ENCODE measurements around the gene ZDHHC14. TPM values are rescaled to one million over a fixed set of nuclear protein-coding genes. Genes with fewer than 3 reads are reported as not detected.
"Not testable (repeated sequence)": the region's sequence is repeated elsewhere in the genome, so short reads cannot be mapped to it uniquely, and the experiment has no call there.

The ZDHHC14 gene
- total RNA-seq, 1 donor from 2014 or later = 6.5 TPM

- DNase-seq = no peak
Measured at GRCh38 chr6:157574851-157575424, 193.9 kb downstream of the ZDHHC14 start.

- no peak for DNase-seq
Measured at GRCh38 chr6:157575436-157576145, 194.6 kb downstream of the ZDHHC14 start.

GRCh38 chr6:157576991-157577390 is 196.0 kb downstream of the ZDHHC14 start:
- DNase-seq = not testable (repeated sequence)

- DNase-seq = not testable (repeated sequence)
Measured at GRCh38 chr6:157578527-157578926, 197.5 kb downstream of the ZDHHC14 start.

GRCh38 chr6:157579467-157580031 is 198.6 kb downstream of the ZDHHC14 start:
- no peak for DNase-seq

- DNase-seq = no peak
Measured at GRCh38 chr6:157584036-157584435, 203.0 kb downstream of the ZDHHC14 start.

GRCh38 chr6:157585274-157586087 is 204.5 kb downstream of the ZDHHC14 start:
- no peak for DNase-seq

GRCh38 chr6:157586088-157586414 is 205.1 kb downstream of the ZDHHC14 start:
- DNase-seq = no peak

- DNase-seq = no peak
Measured at GRCh38 chr6:157586476-157587126, 205.6 kb downstream of the ZDHHC14 start.

- no peak for DNase-seq
Measured at GRCh38 chr6:157587127-157587926, 206.3 kb downstream of the ZDHHC14 start.

- not testable (repeated sequence) for DNase-seq
Measured at GRCh38 chr6:157590654-157591053, 209.7 kb downstream of the ZDHHC14 start.

GRCh38 chr6:157592541-157592940 is 211.6 kb downstream of the ZDHHC14 start:
- DNase-seq = no peak

- no peak for DNase-seq
Measured at GRCh38 chr6:157592980-157593379, 212.0 kb downstream of the ZDHHC14 start.

GRCh38 chr6:157593596-157593995 is 212.6 kb downstream of the ZDHHC14 start:
- DNase-seq = no peak

GRCh38 chr6:157594292-157594691 is 213.3 kb downstream of the ZDHHC14 start:
- no peak for DNase-seq

GRCh38 chr6:157595768-157596167 is 214.8 kb downstream of the ZDHHC14 start:
- DNase-seq = no peak

GRCh38 chr6:157596461-157596860 is 215.5 kb downstream of the ZDHHC14 start:
- no peak for DNase-seq

- peak; percentile 21 for DNase-seq
Measured at GRCh38 chr6:157596886-157597285, 215.9 kb downstream of the ZDHHC14 start.

GRCh38 chr6:157597461-157598312 is 216.7 kb downstream of the ZDHHC14 start:
- peak; percentile 70 for DNase-seq

GRCh38 chr6:157599191-157599590 is 218.2 kb downstream of the ZDHHC14 start:
- no peak for DNase-seq

- no peak for DNase-seq
Measured at GRCh38 chr6:157600807-157601206, 219.8 kb downstream of the ZDHHC14 start.

Data from tongue (tissue), 2 donors.